HG02610 (cell line): ENCODE data around the gene LAX1.
"Not testable (repeated sequence)": the region's sequence is repeated elsewhere in the genome, so short reads cannot be mapped to it uniquely, and the experiment has no call there.

Source experiments
- ATAC-seq: cut with Tn5 transposase; IDR thresholded peaks from one replicate; pipeline ENCODE4 v1.9.1; 2021; ENCODE audit warnings: mild to moderate bottlenecking, moderate library complexity; ENCODE audit not compliant: unreplicated experiment

LAX1 gene, protein sequence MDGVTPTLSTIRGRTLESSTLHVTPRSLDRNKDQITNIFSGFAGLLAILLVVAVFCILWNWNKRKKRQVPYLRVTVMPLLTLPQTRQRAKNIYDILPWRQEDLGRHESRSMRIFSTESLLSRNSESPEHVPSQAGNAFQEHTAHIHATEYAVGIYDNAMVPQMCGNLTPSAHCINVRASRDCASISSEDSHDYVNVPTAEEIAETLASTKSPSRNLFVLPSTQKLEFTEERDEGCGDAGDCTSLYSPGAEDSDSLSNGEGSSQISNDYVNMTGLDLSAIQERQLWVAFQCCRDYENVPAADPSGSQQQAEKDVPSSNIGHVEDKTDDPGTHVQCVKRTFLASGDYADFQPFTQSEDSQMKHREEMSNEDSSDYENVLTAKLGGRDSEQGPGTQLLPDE

DNA sequence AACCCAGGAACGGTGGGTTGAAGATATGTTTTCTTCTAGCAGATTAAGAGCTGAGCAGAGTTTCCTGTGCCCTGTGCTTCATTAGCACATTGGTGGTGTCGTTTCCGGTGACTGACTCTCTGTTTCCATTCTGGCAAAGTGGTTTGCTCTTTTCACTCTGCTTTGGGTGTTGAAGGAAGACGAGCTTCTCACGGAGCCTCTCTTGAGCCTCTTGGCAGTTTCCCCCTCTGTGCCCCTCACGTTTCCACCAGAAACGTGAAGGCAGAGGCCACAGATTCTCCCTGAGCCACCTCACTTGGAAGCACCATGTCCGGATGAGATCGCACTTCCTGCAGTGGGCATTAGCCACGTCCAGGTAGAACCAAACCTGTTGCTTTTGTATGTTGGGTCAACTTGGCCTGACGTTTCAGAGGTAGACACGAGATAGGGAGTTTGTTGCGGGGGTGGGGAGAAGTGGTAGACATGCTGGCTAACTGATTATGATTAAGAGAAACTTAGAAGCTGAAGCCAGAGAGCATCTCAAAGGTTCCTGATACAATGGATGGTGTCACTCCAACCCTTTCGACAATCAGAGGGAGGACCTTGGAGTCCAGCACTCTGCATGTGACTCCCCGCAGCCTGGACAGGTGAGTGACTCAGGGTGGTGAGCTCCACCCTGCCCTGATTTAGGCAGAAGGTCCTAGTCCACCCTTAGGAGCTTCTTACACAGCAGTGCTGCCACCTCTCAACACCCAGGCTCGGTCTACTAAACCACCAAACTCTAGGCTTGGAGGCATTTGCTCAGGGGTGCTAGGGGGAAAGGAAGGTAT lies at the start of gene LAX1:
Gene LAX1, plus strand, starts transcription at position 155 of the 809 bp plus-strand sequence. Its CDS starts 383 bp downstream, at position 538.
- ATAC-seq, result peak; percentile 45

DNA sequence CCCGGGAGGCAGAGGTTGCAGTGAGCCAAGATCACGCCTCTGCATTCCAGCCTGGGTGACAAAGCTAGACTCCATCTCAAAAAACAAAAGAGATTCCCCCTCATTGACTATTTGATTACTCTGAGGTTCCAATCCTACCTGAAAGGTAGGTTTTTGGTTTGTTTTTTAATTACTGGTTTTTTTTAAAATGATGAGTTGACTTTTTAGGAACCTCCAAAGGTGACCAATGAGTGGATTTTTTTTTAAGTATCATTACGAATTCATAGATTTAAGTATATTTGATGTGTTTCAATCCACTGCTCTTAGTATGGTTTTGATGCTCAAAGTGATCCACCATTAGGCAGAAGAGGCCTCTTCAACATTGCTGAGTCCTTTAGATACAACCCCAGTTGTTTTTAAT lies 47.9 kb upstream of the LAX1 start:
- ATAC-seq, result no peak

DNA sequence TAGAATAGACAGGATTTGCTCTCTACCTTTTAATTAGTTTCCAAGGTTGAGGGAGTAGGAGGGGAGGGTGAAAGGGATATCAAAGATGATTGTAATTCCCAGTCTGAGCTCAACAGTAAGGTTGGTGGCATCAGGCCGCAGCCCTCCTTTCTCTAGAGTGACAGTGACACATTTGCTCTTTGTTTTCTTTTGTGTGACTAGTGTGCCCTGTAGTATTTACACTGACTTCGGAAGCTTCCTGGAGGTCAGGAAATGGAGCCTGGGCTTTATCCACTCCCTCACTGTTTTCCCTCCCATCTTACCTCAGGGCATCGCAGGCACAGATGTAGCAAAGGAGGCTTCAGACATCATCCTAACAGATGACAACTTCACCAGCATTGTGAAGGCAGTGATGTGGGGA lies 44.7 kb upstream of the LAX1 start:
- ATAC-seq, result no peak

DNA sequence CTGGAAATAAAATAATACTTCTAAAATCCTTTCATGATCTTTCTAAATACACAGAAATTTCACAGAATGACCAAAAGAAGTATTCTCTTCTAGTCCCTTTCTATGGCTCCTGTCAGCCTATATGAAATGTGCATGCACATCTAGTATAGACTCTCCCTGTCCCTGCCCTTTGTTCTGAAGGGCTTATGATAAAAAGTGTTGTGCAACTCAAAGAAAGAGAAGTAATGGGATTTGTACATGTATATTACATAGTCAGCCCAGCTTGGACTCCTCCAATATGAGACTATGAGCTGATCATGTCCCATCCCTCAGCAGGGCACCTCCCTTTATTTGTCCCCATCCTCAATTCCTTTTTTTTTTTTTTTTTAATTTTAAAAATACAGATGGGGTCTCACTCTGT lies 42.1 kb upstream of the LAX1 start:
- no peak for ATAC-seq

DNA sequence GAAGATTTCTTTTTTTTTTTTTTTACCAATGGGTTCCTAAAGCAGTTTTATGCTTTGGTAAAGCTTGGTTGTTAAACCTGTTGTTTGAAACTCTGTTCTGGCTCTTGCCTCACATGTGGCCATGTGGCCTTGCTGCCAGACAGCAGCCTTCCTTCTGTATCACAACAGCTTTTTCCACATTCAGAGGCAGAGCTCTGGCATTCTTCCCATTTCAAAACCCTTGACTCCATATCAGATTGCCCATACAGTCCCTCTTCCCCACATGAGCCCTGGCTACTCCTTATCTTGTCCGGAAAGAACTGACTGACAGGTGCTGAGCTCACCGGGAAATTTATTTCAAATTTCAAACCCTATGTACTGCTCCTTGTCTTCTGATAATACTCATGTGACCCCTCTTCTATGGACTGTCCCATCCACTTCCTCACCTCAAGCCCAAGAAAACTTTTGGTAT lies 38.5 kb upstream of the LAX1 start:
- ATAC-seq, result no peak

DNA sequence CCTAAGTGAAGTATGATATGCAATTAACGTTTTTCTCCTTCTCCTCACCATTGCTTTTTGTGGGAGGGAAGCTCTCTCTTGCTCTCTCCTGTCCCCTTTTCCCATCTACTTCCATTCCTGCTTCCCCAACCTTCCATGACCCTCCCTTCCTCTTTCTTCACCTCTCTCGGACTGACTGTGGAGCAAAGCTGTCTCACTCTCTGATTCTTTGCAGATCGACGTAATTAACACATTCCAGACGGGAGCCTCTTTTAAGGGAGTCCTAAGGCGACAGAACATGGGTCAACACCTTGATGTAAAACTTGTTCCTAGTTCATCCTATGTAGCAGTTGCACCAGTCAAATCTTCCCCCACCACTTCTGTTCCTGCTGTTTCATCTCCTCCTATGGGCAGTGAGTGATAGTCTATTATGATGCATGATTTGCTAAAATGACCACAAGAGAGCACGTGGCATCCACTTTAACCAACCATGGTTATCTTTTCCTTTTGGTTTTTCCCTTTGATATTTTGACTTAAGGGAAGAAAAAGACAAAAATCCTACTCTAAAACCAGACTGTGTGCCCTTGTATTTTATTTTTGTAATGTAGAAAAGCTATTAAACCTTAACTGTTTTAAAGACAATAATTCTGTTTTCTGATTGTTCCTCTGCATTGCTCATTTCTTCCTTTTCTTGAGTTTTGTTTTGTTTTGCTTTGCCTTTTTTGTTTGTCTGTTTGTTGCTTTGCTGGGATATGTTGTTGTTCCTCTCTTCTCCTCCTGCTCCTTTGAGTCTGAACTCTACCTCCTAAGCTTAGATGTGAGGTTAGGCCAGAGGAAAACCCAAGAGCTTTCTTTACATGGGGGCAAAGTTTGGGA lies 31.7 kb upstream of the LAX1 start:
- no peak for ATAC-seq

DNA sequence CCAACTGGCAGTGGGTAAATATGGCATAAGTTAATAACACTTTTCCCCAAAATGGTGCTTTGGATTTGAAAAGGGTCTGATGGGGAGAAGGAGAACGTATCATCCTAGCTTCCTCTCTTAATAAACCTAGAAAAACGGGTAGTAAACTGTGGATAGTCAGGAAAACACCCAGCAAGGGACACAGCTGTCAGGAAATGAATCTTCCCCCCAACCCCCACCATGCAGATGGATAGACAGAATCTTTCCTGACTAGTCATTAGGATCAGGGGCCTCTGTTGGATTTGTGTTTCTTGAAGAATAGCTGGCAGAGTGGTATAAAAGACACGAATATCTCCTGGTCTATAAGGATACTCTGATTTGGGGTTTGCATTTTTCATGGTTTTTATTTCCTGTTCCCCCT lies 22.5 kb upstream of the LAX1 start:
- no peak for ATAC-seq

DNA sequence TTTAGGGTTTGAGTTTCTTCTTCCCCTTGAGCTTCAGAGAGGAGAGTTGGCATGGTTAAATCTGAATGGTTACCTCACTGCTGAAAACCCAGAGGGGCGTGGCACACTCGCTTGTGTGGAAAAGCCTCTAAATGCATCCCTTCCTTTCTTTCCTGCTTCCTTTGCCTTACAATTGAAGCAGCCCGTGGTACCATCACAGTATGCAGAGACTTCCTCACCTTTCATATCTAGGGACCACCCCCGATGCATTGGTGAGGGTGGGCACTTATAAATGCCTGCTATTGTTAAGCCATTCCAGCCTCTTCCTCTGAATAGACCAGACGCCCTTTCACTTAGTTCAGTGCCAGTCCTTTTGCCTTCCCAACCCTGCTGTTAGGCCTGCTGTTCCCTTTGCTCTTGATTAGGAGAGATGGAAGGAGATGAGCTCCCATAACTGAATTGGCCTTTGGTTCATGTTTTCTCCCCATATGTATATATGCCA lies 21.9 kb upstream of the LAX1 start:
- ATAC-seq, result no peak

DNA sequence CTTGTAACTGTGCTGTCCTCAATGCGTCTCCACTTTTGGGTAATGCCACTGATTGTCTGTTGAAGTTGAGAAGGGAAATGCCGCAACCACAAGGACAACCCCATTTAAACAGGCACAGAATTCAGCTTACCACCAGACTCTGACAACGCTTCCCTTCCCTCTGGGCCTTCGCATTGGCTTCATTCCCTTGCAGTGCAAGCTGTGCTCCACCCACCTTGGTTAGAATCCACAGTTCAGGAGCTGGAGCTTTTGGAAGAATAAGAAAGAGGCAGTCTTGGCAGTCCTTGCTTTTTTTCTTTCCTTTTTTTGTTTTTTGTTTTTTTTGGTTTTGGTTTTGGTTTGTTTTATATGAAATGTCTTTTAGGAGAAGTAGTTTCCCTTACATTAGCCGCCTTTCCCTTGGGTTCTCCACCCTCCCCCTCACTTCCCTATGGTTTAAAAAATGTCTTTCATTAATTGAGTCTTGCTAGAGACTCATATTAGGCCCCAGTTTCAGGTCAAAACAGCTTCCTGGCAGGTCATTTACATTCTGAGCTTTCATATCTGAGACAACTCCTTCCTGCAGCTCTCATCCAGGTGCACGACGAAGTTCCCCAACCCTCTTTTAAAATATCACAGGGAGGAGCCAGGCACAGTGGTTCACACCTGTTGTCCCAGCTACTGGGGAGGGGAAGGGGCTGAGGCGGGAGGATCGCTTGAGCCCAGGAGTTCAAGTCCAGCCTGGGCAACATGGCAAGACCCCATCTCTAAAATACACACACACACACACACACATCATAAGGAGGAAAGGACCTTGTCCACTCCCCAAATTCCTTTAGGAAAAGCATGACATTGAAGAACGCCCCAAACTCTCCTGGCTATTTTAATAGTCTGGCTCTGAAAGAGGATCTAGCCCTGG lies 20.7 kb upstream of the LAX1 start:
- no peak for ATAC-seq

DNA sequence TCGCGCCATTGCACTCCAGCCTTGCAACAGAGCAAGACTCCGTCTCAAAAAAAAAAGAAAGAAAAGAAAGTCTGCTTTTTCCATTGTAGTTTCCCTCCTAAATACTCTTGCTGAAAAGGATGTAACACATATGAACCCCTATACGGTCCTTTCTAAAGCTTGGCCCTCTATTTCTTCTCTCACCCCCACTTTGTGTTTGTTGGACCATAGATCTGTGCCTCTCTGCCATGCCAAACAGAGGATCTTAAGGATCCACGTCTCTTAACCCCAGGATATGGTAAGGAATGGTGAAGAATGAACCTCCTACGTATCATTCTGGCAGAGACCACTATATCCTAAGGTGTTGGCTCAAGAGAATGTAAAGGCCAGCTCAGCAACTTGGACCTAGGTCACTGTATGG lies 18.7 kb upstream of the LAX1 start:
- ATAC-seq, result no peak

DNA sequence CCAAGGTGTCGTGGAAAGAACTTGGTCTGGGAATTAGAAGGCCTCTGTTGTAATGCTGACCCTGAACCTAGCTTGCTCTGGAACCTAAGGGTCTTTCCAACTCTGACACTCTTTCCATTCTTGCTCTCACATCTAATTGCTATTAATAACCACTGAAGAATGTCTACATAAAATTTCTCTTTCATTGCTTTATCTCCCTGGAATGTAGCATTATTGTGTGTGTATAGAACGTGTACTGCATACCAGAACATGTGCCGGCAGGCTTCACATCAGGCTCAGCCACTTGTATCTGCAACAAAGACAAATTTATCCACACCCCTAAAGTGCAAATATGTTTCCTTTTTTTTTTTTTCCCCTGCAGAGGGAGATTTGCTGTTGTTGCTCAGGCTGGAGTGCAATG lies 13.9 kb upstream of the LAX1 start:
- ATAC-seq, result no peak

DNA sequence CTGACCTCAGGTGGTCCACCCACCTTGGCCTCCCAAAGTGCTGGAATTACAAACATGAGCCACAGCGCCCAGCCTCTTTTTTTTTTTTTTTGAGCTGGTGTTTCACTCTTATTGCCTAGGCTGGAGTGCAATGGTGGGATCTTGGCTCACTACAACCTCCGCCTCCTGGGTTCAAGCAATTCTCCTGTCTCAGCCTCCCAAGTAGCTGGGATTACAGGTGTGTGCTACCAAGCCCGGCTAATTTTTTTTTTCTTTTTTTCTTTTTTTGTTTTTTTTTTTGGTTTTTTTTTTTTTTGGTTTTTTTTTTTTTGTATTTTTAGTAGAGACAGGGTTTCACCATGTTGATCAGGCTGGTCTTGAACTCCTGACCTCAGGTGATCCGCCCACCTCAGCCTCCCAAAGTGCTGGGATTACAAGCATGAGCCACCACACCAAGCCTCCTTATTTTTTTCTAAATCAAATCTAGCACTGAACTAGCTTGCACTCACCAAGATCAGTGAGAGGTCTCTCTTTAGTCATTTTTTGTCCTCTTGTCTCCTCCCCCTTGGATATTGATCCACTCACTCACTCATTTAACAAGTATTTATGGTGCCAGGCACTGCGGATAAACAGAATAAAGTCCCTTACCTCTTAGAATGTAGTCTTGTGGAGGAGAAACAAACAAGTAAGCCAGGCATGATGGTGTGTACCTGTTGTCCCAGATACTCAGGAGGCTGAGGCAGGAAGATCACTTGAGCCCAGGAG lies 13.2 kb upstream of the LAX1 start:
- not testable (repeated sequence) for ATAC-seq

DNA sequence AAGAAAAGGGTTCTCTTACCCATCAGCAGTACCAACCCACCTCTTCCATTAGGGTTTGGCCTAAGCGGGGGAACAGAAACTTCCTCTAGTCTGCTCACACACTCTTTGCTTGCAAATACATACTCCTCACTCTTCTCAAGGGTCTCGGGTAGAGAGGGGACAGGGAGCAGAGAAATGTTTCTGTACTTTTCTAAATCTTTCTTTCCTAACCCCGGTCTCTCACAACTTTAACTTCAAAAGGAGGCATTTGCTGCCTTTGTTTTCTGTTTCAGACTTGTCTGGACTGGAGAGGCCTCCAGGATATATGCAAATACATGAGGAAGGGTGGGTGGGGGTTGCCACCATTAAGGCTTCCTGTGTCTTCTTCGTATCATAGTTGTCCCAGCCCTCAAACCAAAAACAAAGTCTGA lies 10.5 kb upstream of the LAX1 start:
- ATAC-seq, result no peak

DNA sequence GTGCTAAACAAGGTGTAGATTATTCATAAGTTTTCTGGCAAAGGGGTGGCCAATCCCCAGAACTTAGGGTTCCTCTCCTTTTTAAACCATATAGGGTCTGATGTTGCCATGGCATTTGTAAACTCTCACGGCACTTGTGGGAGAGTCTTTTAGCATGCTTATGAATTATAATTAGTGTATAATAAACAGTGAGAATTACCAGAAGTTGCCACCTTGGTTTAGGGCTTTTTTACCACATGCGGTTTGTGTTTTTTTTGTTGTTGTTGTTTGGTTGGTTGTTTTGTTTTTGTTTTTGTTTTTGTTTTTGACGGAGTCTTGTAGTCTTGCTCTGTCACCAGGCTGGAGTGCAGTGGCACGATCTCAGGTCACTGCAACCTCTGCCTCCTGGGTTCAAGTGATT lies 8.9 kb upstream of the LAX1 start:
- no peak for ATAC-seq

DNA sequence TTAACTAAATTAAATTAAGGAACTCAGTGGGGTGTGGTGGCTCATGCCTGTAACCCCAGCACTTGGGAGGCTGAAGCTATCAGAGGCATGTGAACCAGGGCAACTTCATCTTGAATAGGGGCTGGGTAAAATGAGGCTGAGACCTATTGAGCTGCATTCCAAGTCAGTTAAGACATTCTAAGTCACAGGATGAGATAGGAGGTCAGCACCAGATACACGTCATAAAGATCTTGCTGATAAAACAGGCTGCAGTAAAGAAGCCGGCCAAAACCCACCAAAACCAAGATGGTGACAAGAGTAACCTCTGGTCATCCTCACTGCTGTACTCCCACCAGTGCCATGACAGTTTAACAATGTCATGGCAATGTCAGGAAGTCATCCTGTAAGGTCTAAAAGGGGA lies 6.2 kb upstream of the LAX1 start:
- ATAC-seq, result not testable (repeated sequence)

DNA sequence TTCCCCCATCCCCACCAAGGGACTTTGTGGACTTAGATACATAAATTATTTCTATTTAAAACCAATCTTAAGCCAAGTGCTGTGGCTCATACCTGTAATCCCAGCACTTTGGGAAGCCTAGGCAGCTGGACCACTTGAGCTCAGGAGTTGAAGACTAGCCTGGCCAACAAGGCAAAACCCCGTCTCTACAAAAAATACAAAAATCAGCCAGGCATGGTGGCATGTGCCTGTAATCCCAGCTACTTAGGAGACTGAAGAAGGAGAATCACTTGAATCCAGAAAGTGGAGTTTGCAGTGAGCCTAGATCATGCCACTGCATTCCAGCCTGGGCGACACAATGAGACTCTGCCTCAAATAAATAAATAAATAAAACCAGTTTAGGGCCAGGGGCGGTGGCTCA lies 4.5 kb upstream of the LAX1 start:
- ATAC-seq, result no peak

DNA sequence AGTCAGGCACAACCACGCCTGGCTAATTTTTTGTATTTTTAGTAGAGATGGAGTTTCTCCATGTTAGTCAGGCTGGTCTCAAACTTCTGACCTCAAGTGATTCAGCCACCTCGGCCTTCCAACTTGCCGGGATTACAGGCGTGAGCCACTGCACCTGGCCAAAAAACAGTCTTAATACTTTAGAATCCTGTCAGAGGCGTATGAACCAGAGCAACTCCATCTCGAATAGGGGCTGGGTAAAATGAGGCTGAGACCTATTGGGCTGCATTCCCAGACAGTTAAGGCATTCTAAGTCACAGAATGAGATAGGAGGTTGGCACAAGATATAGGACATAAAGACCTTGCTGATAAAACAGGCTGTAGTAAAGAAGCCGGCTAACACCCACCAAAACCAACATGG lies 3.0 kb upstream of the LAX1 start:
- ATAC-seq, result not testable (repeated sequence)

DNA sequence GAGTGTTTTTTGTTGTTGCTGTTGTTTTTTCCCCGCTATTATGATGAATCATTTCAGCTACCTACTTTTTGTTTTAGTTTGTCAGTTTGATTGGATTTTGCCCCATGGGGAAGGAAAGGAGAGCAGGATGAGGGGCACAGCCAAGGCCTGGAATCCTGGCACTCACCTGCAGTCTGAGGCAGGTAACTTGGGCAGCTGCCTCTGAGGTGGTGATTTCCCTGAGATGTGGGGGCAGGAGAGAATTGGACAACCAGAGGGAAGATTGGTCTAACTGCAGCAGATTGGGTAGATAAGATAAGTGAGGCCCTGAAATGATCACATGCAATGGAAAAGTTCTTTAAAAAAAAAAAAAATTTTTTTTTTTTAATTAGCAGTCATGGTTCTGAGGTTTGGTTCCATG lies 1.5 kb upstream of the LAX1 start:
- ATAC-seq, result no peak
